Measurements from ENCODE around the gene ATP6V0B. TPM values are rescaled to one million over a fixed set of nuclear protein-coding genes. Genes with fewer than 3 reads are reported as not detected.

The ATP6V0B gene
- polyA plus RNA-seq, 1 donor from 2014 or later = 580 TPM

DNA sequence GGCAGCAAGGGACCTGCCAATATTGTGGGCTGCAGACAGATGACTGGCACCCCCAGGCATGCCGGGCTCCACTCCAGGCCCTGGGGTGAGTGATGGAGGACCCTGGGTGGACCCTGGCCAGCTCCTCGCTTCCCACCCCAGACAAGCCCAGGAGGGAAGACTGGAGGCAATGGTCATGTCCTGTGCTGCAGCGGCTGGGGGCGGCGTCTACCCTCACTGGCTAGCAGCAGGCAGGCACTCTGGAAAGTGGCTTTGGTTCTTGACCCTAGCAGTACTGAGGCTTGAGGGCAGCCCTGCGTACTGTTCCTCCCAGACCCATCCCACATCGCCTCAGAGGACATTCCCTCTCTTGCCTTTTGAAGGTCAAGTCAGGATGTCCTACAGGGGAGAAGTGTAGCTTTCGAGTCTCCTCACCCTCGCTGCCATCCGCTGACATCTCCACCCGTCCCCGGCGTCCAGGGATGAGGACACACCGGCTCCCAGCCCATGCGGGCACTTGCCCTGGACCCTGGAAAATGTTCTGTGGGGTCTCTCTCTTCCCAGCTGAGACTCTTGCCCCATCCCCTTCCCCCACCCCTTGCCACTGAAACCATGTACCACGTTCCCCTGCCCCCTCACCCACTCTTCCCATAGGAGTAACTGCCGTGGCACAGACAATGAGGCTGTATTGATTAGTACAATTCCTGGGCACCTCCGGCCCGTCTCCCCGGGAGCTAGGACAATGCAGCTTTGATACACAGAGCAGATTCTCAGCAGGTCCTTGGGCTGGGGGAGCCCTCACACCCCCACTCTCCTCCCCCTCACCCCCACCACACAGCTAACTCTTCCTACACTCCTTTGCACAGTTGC is 41.5 kb downstream of the ATP6V0B start:
- Histone ChIP-seq H3K36me3 (ENCODE audit: insufficient read depth, low read length) (no peaks in the 10 kb centered on the region), H3K9ac (ENCODE audit: low read length) (no peak overlapping the region), H3K27ac (ENCODE audit: low read length) (no peak overlapping the region), H3K27me3 (ENCODE audit: insufficient read depth, low read depth, low read length) (no peaks in the 10 kb centered on the region), H3K9me2 (ENCODE audit: insufficient read depth, low read length) (no peaks in the 10 kb centered on the region), H4K20me1 (ENCODE audit: insufficient read depth) (no peaks in the 10 kb centered on the region), H3K79me2 (replicated peaks; ENCODE audit: insufficient read depth, low read length) (no peaks in the 10 kb centered on the region), H3K9me3 (ENCODE audit: low read length) (no peaks in the 10 kb centered on the region), H3F3A (ENCODE audit: insufficient read depth, low read length, poor library complexity, severe bottlenecking) (no peaks in the 10 kb centered on the region), H3K4me2 (ENCODE audit: low read length) (no peak overlapping the region), H2AFZ (ENCODE audit: low read depth, low read length) (no peak overlapping the region), H3K4me3 (ENCODE audit: low read length) (no peak overlapping the region)
- TF ChIP-seq SMC3 (conservative IDR thresholded peaks at IDR 0.05; ENCODE audit: poor library complexity) = no peak
- TF ChIP-seq, protein P1, sequence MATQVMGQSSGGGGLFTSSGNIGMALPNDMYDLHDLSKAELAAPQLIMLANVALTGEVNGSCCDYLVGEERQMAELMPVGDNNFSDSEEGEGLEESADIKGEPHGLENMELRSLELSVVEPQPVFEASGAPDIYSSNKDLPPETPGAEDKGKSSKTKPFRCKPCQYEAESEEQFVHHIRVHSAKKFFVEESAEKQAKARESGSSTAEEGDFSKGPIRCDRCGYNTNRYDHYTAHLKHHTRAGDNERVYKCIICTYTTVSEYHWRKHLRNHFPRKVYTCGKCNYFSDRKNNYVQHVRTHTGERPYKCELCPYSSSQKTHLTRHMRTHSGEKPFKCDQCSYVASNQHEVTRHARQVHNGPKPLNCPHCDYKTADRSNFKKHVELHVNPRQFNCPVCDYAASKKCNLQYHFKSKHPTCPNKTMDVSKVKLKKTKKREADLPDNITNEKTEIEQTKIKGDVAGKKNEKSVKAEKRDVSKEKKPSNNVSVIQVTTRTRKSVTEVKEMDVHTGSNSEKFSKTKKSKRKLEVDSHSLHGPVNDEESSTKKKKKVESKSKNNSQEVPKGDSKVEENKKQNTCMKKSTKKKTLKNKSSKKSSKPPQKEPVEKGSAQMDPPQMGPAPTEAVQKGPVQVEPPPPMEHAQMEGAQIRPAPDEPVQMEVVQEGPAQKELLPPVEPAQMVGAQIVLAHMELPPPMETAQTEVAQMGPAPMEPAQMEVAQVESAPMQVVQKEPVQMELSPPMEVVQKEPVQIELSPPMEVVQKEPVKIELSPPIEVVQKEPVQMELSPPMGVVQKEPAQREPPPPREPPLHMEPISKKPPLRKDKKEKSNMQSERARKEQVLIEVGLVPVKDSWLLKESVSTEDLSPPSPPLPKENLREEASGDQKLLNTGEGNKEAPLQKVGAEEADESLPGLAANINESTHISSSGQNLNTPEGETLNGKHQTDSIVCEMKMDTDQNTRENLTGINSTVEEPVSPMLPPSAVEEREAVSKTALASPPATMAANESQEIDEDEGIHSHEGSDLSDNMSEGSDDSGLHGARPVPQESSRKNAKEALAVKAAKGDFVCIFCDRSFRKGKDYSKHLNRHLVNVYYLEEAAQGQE (IDR thresholded peaks at IDR 0.05; ENCODE audit: borderline replicate concordance) = no peak
- no peak for TF ChIP-seq EZH2 (IDR thresholded peaks at IDR 0.05; ENCODE audit: borderline replicate concordance, insufficient read depth, low read length, poor library complexity, severe bottlenecking)
- TF ChIP-seq TAF1 (IDR thresholded peaks at IDR 0.05; ENCODE audit: low read depth) = no peak
- no peak for TF ChIP-seq EP300 (conservative IDR thresholded peaks at IDR 0.05; ENCODE audit: poor library complexity, severe bottlenecking)
- TF ChIP-seq MXI1 (conservative IDR thresholded peaks at IDR 0.05; ENCODE audit: poor library complexity, severe bottlenecking) = no peak
- no peak for TF ChIP-seq RAD21 (conservative IDR thresholded peaks at IDR 0.05)
- TF ChIP-seq, protein P2, sequence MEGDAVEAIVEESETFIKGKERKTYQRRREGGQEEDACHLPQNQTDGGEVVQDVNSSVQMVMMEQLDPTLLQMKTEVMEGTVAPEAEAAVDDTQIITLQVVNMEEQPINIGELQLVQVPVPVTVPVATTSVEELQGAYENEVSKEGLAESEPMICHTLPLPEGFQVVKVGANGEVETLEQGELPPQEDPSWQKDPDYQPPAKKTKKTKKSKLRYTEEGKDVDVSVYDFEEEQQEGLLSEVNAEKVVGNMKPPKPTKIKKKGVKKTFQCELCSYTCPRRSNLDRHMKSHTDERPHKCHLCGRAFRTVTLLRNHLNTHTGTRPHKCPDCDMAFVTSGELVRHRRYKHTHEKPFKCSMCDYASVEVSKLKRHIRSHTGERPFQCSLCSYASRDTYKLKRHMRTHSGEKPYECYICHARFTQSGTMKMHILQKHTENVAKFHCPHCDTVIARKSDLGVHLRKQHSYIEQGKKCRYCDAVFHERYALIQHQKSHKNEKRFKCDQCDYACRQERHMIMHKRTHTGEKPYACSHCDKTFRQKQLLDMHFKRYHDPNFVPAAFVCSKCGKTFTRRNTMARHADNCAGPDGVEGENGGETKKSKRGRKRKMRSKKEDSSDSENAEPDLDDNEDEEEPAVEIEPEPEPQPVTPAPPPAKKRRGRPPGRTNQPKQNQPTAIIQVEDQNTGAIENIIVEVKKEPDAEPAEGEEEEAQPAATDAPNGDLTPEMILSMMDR (IDR thresholded peaks at IDR 0.05; ENCODE audit: poor library complexity, severe bottlenecking) = no peak
- no peak for TF ChIP-seq POLR2AphosphoS5 (IDR thresholded peaks at IDR 0.05)

DNA sequence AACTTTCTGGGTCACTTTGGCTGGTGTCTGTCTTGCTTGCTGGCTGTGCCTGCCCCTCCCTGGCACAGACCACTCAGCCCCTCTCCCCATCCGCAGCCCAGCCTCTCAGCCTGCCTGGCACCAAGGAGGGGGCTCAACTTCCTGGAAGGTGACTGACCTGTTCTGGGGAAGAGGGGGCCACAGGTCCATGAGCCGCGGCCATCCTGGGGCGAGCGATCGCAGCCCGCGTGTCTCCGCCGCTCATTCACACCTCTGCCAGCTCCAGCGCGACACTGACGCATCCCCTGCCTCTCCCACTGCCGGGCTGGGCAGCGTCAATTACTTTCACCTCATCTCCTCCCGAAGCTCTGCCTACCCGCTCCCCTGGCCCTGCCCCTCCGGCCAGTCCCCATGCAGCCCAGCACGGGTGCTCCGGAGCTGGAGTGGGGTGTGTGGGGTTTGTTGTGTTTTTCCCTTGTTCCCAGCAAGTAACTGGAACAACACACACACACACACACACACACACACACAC is 42.2 kb downstream of the ATP6V0B start:
- H3K9ac ChIP-seq (ENCODE audit: low read length) = no peak overlapping the region
- TF ChIP-seq RAD21 (conservative IDR thresholded peaks at IDR 0.05) (no peak), TAF1 (IDR thresholded peaks at IDR 0.05; ENCODE audit: low read depth) (no peak)
- TF ChIP-seq, protein P2 (IDR thresholded peaks at IDR 0.05; ENCODE audit: poor library complexity, severe bottlenecking) = no peak
- H3F3A ChIP-seq (ENCODE audit: insufficient read depth, low read length, poor library complexity, severe bottlenecking) = no peaks in the 10 kb centered on the region
- H3K36me3 ChIP-seq (ENCODE audit: insufficient read depth, low read length) = no peaks in the 10 kb centered on the region
- H4K20me1 ChIP-seq (ENCODE audit: insufficient read depth) = no peaks in the 10 kb centered on the region
- H3K4me3 ChIP-seq (ENCODE audit: low read length) = no peak overlapping the region
- H3K9me2 ChIP-seq (ENCODE audit: insufficient read depth, low read length) = no peaks in the 10 kb centered on the region
- no peaks in the 10 kb centered on the region for H3K9me3 ChIP-seq (ENCODE audit: low read length)
- H3K27me3 ChIP-seq (ENCODE audit: insufficient read depth, low read depth, low read length) = no peaks in the 10 kb centered on the region
- no peak overlapping the region for H2AFZ ChIP-seq (ENCODE audit: low read depth, low read length)
- no peak overlapping the region for H3K4me2 ChIP-seq (ENCODE audit: low read length)
- H3K27ac ChIP-seq (ENCODE audit: low read length) = no peak overlapping the region
- H3K79me2 ChIP-seq (replicated peaks; ENCODE audit: insufficient read depth, low read length) = no peaks in the 10 kb centered on the region

Data from neural cell (in vitro differentiated cells).